GM18498 (cell line): ENCODE data around the gene YAE1.

ENCODE experiments used
- ATAC-seq: cut with Tn5 transposase; IDR thresholded peaks from one replicate; pipeline ENCODE4 v1.9.1; 2021; ENCODE audit warnings: mild to moderate bottlenecking, moderate library complexity; ENCODE audit not compliant: unreplicated experiment

Gene YAE1

GRCh38 chr7:39606352-39606751 lies 40.1 kb downstream of the YAE1 start:
- no peak for ATAC-seq

DNA sequence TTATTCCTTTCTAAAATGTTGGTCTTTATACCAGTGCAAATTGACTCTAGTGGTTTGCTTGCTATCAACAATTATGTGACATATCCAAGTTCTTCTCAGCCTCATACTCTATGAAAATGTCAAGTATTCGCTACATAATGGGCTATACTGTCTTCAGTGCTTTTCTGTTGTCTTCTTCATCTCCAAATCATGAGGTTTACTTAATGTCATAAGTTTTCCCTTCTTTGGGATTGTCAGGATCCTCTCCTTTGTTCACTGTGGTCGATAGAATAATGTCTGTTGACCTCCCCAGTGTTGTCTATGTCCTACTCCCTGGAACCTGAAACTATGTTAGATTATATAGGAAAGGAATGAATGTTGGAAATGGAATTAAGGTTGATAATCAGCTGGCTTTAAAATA lies 40.7 kb downstream of the YAE1 start:
- no peak for ATAC-seq

- no peak for ATAC-seq
Observed at GRCh38 chr7:39607865-39608264, 41.7 kb downstream of the YAE1 start.

- ATAC-seq: no peak
Observed at GRCh38 chr7:39608278-39608677, 42.1 kb downstream of the YAE1 start.

DNA sequence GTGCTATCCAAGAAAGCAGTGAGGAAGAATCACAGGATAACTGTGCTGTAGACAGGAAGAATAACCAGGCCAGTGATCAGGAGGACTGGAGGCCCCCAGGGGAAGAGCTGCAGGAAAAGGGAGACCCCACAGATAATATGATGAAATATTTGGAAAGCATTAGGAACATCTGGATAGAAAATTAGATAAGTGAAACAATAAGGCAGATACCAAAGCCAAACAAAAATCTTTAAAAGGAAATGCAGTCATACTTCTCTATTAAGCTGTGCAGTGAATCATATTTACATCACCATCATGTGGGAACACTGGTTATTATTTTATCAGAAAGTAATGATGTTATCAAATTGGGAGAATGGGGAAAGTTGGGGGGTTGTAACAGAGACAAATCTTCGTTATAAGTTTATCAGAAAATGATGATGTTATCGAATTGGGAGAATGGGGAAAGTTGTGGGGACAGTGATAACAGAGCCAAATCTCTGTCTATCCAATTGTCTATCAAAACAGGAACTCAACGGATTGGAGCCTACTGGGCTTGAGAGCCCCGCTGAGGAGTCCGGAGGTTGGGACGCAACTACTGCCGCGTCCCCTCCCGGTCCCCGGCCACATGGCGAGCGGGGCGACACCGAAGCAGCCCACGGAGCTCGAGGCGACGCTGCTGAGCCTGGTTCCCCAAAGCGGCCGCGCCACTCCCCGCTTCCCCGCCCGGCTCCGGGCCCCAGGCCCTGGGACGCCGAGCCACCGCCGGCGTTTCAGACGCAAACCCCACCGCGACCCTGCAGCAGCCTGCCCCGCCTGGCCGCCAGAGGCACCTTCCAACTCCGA lies 43.1 kb downstream of the YAE1 start:
- ATAC-seq: peak; percentile 64

GRCh38 chr7:39609935-39610263 lies 43.7 kb downstream of the YAE1 start:
- ATAC-seq: no peak

GRCh38 chr7:39613577-39613976 lies 47.4 kb downstream of the YAE1 start:
- no peak for ATAC-seq

GRCh38 chr7:39614299-39614698 lies 48.1 kb downstream of the YAE1 start:
- no peak for ATAC-seq

- ATAC-seq: no peak
Observed at GRCh38 chr7:39615350-39615975, 49.3 kb downstream of the YAE1 start.

DNA sequence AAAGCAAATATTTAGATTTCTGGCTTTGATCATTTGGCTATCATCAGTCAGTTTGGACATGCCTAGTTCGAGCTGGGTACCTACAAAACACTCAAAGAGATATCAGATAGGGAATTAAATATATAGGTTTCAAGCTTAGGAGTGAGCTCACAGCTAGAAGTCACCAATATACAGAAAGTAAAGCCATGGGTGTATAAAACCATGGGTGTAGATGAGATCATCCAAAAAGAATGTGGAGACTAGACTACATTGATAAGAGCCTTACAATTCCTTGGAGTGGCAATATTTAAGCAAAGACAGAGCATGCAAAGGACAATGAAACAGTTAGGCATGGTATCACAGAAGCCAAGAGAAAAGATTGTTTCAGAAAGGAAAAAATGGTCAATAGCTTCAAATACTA lies 49.9 kb downstream of the YAE1 start:
- ATAC-seq: no peak

GRCh38 chr7:39617005-39617404 lies 50.8 kb downstream of the YAE1 start:
- ATAC-seq: no peak

DNA sequence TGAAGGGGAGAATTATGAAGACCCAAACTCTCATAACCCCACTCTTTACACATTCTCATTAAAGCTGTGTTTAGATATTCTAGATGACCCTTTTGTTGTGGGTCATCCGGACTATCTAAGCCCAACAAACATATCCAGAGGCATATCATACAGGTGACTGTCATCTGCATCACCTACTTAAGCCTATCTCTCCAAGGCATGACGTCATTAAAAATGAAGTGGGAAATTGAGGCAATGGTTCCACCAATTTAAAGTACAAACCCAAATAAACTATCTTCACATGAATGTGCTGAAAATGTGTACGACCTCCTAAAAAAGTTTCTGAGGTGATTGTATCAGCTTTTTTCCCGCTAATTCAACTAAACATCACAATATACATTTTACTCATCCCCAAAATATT lies 52.7 kb downstream of the YAE1 start:
- ATAC-seq: no peak

GRCh38 chr7:39620486-39620885 lies 54.3 kb downstream of the YAE1 start:
- ATAC-seq: no peak

GRCh38 chr7:39621261-39621660 lies 55.1 kb downstream of the YAE1 start:
- ATAC-seq: no peak

- peak; percentile 20 for ATAC-seq
Observed at GRCh38 chr7:39621784-39622411, 55.7 kb downstream of the YAE1 start.
